Astrocyte (in vitro differentiated cells and primary cell): Measurements from ENCODE around the gene CDH18. TPM values are rescaled to one million over a fixed set of nuclear protein-coding genes. Genes with fewer than 3 reads are reported as not detected.

ENCODE experiments used
- DNase-seq: peaks from one replicate; pipeline ENCODE4 v3.0.0-alpha.2; 2010; ENCODE audit warnings: low read depth
- FAIRE-seq: peaks from 2 replicates; lab custom pipeline; 2011; peaks lifted over from hg19 to GRCh38; lab: Jason Lieb, UNC
- H2AFZ ChIP-seq: 2 replicates; pipeline ENCODE4 v1.6.0; 2012; ENCODE audit warnings: low read depth, low read length, inconsistent platforms
- H3K27ac ChIP-seq: 2 replicates; pipeline ENCODE4 v1.5.1; 2011; ENCODE audit warnings: low read depth, low read length, inconsistent platforms
- H3K27me3 ChIP-seq: 2 replicates; pipeline ENCODE4 v1.6.0; 2011; ENCODE audit warnings: low read length, inconsistent platforms; ENCODE audit not compliant: insufficient read depth
- H3K36me3 ChIP-seq: 2 replicates; pipeline ENCODE4 v1.5.1; 2011; ENCODE audit warnings: low read length, inconsistent platforms; ENCODE audit not compliant: insufficient read depth
- H3K4me1 ChIP-seq: 2 replicates; pipeline ENCODE4 v1.5.1; 2011; ENCODE audit warnings: low read length, inconsistent platforms; ENCODE audit not compliant: insufficient read depth
- H3K4me2 ChIP-seq: 2 replicates; pipeline ENCODE4 v1.6.0; 2012; ENCODE audit warnings: low read length, inconsistent platforms
- H3K4me3 ChIP-seq: 2 replicates; pipeline ENCODE4 v1.5.1; 2011; ENCODE audit warnings: low read depth, mild to moderate bottlenecking, low read length, inconsistent platforms; ENCODE audit not compliant: insufficient read depth
- H3K79me2 ChIP-seq: 2 replicates; pipeline ENCODE4 v1.6.0; 2012; ENCODE audit warnings: mild to moderate bottlenecking, low read length, inconsistent platforms; ENCODE audit not compliant: insufficient read depth
- H3K9ac ChIP-seq: 2 replicates; pipeline ENCODE4 v1.6.0; 2012; ENCODE audit warnings: mild to moderate bottlenecking, low read length, inconsistent platforms
- H3K9me3 ChIP-seq: 2 replicates; pipeline ENCODE4 v1.5.1; 2012; ENCODE audit warnings: low read depth, mild to moderate bottlenecking, low read length, inconsistent platforms; ENCODE audit not compliant: insufficient read depth
- H4K20me1 ChIP-seq: 2 replicates; pipeline ENCODE4 v1.6.0; 2012; ENCODE audit warnings: low read length, inconsistent platforms; ENCODE audit not compliant: insufficient read depth
- H3K27ac Mint-ChIP-seq: one replicate; pipeline ENCODE4 v1.8.0; 2021; ENCODE audit warnings: mild to moderate bottlenecking, mixed read lengths; ENCODE audit not compliant: unreplicated experiment
- H3K27me3 Mint-ChIP-seq: one replicate; pipeline ENCODE4 v1.8.0; 2021; ENCODE audit warnings: low read depth, mixed read lengths; ENCODE audit not compliant: unreplicated experiment
- H3K36me3 Mint-ChIP-seq: one replicate; pipeline ENCODE4 v1.8.0; 2021; ENCODE audit warnings: low read depth, mixed read lengths; ENCODE audit not compliant: unreplicated experiment
- H3K4me1 Mint-ChIP-seq: one replicate; pipeline ENCODE4 v1.8.0; 2021; ENCODE audit warnings: low read depth, mixed read lengths; ENCODE audit not compliant: unreplicated experiment
- H3K4me3 Mint-ChIP-seq: one replicate; pipeline ENCODE4 v1.8.0; 2021; ENCODE audit warnings: mild to moderate bottlenecking, moderate library complexity, mixed read lengths; ENCODE audit not compliant: unreplicated experiment
- H3K9me3 Mint-ChIP-seq: one replicate; pipeline ENCODE4 v1.8.0; 2021; ENCODE audit warnings: mild to moderate bottlenecking, mixed read lengths; ENCODE audit not compliant: unreplicated experiment
- EZH2 ChIP-seq: IDR thresholded peaks from 2 replicates; pipeline ENCODE4 v1.6.1; 2012; ENCODE audit warnings: mild to moderate bottlenecking, low read length, inconsistent platforms; ENCODE audit not compliant: insufficient read depth
- total RNA-seq: library from RNA; stranded (reverse); gene quantifications from 2 replicates; pipeline ENCODE4 v1.2.1, GENCODE V29; 2021
- TF ChIP-seq, protein P1 (sequence below): IDR thresholded peaks from 2 replicates; pipeline ENCODE4 v1.5.1; 2011; ENCODE audit warnings: low read depth, mild to moderate bottlenecking, inconsistent platforms, low read length, moderate library complexity; ENCODE audit not compliant: insufficient read depth

Gene CDH18
- total RNA-seq, 1 donor from 2014 or later: not detected

- Histone ChIP-seq H3K9ac (no peak overlapping the region), H3K4me3 (no peak overlapping the region), H2AFZ (no peak overlapping the region), H4K20me1 (no peaks in the 10 kb centered on the region), H3K9me3 (no peaks in the 10 kb centered on the region), H3K27ac (no peak overlapping the region), H3K4me2 (no peak overlapping the region), H3K36me3 (no peaks in the 10 kb centered on the region), H3K4me1 (no peaks in the 10 kb centered on the region), H3K79me2 (no peaks in the 10 kb centered on the region), H3K27me3 (no peaks in the 10 kb centered on the region)
- no peak for FAIRE-seq
- Mint-ChIP-seq H3K27ac (no peak overlapping the region), H3K27me3 (no peaks in the 10 kb centered on the region), H3K4me3 (no peak overlapping the region), H3K36me3 (no peaks in the 10 kb centered on the region), H3K9me3 (peaks cover 3% of the 10 kb centered on the region), H3K4me1 (peaks cover 3% of the 10 kb centered on the region)
- TF ChIP-seq, protein P1, sequence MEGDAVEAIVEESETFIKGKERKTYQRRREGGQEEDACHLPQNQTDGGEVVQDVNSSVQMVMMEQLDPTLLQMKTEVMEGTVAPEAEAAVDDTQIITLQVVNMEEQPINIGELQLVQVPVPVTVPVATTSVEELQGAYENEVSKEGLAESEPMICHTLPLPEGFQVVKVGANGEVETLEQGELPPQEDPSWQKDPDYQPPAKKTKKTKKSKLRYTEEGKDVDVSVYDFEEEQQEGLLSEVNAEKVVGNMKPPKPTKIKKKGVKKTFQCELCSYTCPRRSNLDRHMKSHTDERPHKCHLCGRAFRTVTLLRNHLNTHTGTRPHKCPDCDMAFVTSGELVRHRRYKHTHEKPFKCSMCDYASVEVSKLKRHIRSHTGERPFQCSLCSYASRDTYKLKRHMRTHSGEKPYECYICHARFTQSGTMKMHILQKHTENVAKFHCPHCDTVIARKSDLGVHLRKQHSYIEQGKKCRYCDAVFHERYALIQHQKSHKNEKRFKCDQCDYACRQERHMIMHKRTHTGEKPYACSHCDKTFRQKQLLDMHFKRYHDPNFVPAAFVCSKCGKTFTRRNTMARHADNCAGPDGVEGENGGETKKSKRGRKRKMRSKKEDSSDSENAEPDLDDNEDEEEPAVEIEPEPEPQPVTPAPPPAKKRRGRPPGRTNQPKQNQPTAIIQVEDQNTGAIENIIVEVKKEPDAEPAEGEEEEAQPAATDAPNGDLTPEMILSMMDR: no peak
- no peak for TF ChIP-seq EZH2
- DNase-seq: no peak
Observed at GRCh38 chr5:19568004-19568403, 420.0 kb downstream of the CDH18 start.

DNA sequence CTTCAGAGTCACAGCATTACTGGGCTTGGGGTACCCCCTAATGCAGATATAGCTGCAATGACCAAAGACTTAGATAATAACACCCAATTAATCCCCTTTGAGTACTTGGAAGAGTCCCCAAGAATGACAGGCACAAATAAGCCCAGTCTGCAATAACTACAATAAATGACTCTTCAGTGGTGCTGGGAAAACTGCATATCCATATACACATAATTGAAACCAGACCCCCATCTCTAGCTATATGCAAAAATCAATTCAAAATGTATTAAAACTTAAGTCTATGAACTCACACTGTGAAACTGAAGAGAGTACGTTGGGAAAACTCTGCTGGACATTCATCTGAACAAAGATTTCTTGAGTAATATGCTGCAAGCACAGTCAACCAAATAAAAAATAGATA is 422.5 kb downstream of the CDH18 start:
- H3K4me2 ChIP-seq: no peak overlapping the region
- Mint-ChIP-seq H3K27me3 (no peaks in the 10 kb centered on the region), H3K4me1 (peaks cover 3% of the 10 kb centered on the region), H3K4me3 (no peak overlapping the region), H3K9me3 (peaks cover 4% of the 10 kb centered on the region), H3K36me3 (no peaks in the 10 kb centered on the region), H3K27ac (no peak overlapping the region)
- no peaks in the 10 kb centered on the region for H3K27me3 ChIP-seq
- H2AFZ ChIP-seq: no peak overlapping the region
- no peaks in the 10 kb centered on the region for H4K20me1 ChIP-seq
- DNase-seq: no peak
- H3K36me3 ChIP-seq: no peaks in the 10 kb centered on the region
- no peak overlapping the region for H3K27ac ChIP-seq
- H3K9ac ChIP-seq: no peak overlapping the region
- H3K79me2 ChIP-seq: no peaks in the 10 kb centered on the region
- no peak for FAIRE-seq
- no peaks in the 10 kb centered on the region for H3K9me3 ChIP-seq
- no peaks in the 10 kb centered on the region for H3K4me1 ChIP-seq
- H3K4me3 ChIP-seq: no peak overlapping the region
- TF ChIP-seq, protein P1: no peak
- no peak for TF ChIP-seq EZH2

- TF ChIP-seq, protein P1: no peak
- no peak for TF ChIP-seq EZH2
- no peaks in the 10 kb centered on the region for H3K79me2 ChIP-seq
- H3K27me3 Mint-ChIP-seq: no peaks in the 10 kb centered on the region
- no peak overlapping the region for H3K4me2 ChIP-seq
- H3K4me1 Mint-ChIP-seq: peaks cover 3% of the 10 kb centered on the region
- H3K27ac Mint-ChIP-seq: no peak overlapping the region
- H2AFZ ChIP-seq: no peak overlapping the region
- H4K20me1 ChIP-seq: no peaks in the 10 kb centered on the region
- no peak overlapping the region for H3K27ac ChIP-seq
- no peak overlapping the region for H3K4me3 ChIP-seq
- no peak for FAIRE-seq
- peak; percentile 16 for DNase-seq
- no peak overlapping the region for H3K9ac ChIP-seq
- no peaks in the 10 kb centered on the region for H3K4me1 ChIP-seq
- H3K36me3 Mint-ChIP-seq: no peaks in the 10 kb centered on the region
- H3K9me3 ChIP-seq: no peaks in the 10 kb centered on the region
- H3K4me3 Mint-ChIP-seq: no peak overlapping the region
- H3K9me3 Mint-ChIP-seq: peaks cover 4% of the 10 kb centered on the region
- no peaks in the 10 kb centered on the region for H3K36me3 ChIP-seq
- no peaks in the 10 kb centered on the region for H3K27me3 ChIP-seq
Observed at GRCh38 chr5:19564036-19564435, 424.0 kb downstream of the CDH18 start.
